SH-SY5Y (cell line): Measurements from ENCODE around the gene RPAP2.

ENCODE experiments used
- GATA2 ChIP-seq: IDR thresholded peaks from 2 replicates; pipeline ENCODE4 v1.6.1; 2011; ENCODE audit warnings: mild to moderate bottlenecking, low read depth, low read length
- GATA3 ChIP-seq: IDR thresholded peaks from 2 replicates; pipeline ENCODE4 v1.6.1; 2011; ENCODE audit warnings: low read depth, mild to moderate bottlenecking, low read length, moderate library complexity

DNA sequence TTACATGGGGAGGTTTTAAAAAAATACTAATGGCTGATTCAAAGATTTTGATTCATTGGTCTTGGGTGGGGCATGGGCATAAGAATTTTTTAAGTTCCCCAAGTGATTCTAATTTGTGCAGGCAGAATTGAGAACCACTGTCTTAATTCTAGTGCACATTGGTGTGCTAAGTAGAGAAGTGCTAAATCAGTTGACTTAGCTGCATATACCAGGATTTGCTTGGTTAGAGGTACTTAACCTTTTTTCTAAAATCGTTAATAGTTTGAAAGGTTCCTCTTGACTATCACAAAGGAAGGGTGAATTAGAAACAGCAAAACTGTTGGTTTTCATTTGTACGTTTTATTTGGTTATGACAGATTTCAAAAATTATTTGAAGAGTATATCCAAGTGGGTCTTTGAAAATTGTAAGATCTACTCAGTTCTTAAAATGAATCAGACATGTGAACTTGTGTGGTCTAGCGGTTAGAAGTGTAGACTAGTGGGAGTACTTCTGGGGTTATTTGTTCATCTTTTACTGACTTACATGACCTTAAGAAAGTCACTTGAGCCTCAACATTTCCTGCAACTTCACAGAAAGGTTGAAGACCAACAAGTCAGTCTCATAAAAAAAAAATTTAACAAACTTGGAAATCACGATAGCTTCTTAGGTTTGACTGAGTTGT, 66.7 kb downstream of the RPAP2 start:
- TF ChIP-seq GATA2: no peak
- no peak for TF ChIP-seq GATA3
